Measurements from ENCODE around the gene USP6NL. TPM values are rescaled to one million over a fixed set of nuclear protein-coding genes. Genes with fewer than 3 reads are reported as not detected.

The USP6NL gene
- total and polyA plus RNA-seq, 10 of the 15 experiments (the other 5 are each of a cell fraction or from before 2014, with no cell fraction given) = 4.0 to 27.7 (median 18.2) TPM

DNA sequence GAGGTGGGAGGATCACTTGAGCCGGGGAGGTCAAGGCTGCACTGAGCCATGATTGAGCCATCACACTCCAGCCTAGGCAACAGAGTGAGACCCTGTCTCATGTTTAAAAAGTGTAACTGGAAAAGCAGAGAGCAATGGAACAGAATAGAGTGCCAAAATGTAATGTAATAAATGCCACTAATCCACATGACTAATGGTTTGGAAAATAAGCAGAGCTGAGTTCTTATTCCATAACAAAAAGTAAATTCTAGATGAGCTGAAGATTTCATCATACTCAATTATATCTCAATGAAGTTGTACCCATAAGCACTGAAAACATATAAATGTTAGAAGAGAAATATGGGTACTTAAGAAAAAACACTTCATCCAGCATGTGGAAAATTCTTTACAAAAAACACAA lies 132.6 kb downstream of the USP6NL start:
- Histone ChIP-seq H4K20me1 (ENCODE audit: control insufficient read depth, insufficient read depth) (no peaks in the 10 kb centered on the region), H3K79me2 (ENCODE audit: control insufficient read depth, insufficient read depth, low read length) (no peaks in the 10 kb centered on the region), H2AFZ (ENCODE audit: control insufficient read depth, low read depth, low read length) (no peak overlapping the region), H3K9ac (ENCODE audit: control insufficient read depth, insufficient read depth, low read length) (no peak overlapping the region), H3K27ac (ENCODE audit: control insufficient read depth, insufficient read depth) (no peak overlapping the region), H3K4me2 (ENCODE audit: control insufficient read depth, insufficient read depth) (no peak overlapping the region), H3K36me3 (ENCODE audit: control insufficient read depth in 2 of 2, insufficient read depth in 2 of 2, low read length in 1 of 2) (peaks cover 5 to 26% of the 10 kb centered on the region in 2 experiments; a peak in 3 of 4 replicates), H3K4me3 (no peak overlapping the region), H3K9me3 (replicated peaks; ENCODE audit: control insufficient read depth, insufficient read depth, low read length) (no peaks in the 10 kb centered on the region), H3K27me3 (replicated peaks in 1 of 2; ENCODE audit: control insufficient read depth in 2 of 2, insufficient read depth in 2 of 2, low read length in 1 of 2) (no peaks in the 10 kb centered on the region), H3K4me1 (ENCODE audit: control insufficient read depth, insufficient read depth, low read length) (peaks cover 3% of the 10 kb centered on the region; the same call in 1 of the 2 replicates)
- WGBS (ENCODE audit: insufficient coverage, insufficient replicate concordance, low lambda C conversion rate, missing lambda C conversion rate) = 100% methylated on average over 1 of the region's 1 CpG
- BruUV-seq (replicated peaks) = no TSS peak
- ChIA-PET RAD21 (ENCODE audit: unreplicated experiment) (interaction anchor here (1.2 kb wide), 1 partner anchor 54 kb away, joined by 3 read pairs; no protein-coding TSS in a partner anchor), POLR2A (no interaction called here), SMC1A (ENCODE audit: uncharacterized antibody, unreplicated experiment) (interaction anchor here (1.1 kb wide), 1 partner anchor 11 kb away, joined by 3 read pairs; no protein-coding TSS in a partner anchor), CTCF (interaction anchor here (1.2 kb wide), 1 partner anchor 55 kb away, joined by 5 read pairs; no protein-coding TSS in a partner anchor)
- FAIRE-seq = no peak
- ATAC-seq = no peak
- DNase-seq (ENCODE audit: low read depth, low spot score) = no peak
- in situ Hi-C loops (cut with MboI) (no loop called here), intact Hi-C loops (cut with micrococcal nuclease; ENCODE audit: unreplicated experiment) (loop anchor here (10.0 kb wide), 1 partner anchor 144 kb away; no protein-coding TSS in a partner anchor)
- TF ChIP-seq, protein P1, sequence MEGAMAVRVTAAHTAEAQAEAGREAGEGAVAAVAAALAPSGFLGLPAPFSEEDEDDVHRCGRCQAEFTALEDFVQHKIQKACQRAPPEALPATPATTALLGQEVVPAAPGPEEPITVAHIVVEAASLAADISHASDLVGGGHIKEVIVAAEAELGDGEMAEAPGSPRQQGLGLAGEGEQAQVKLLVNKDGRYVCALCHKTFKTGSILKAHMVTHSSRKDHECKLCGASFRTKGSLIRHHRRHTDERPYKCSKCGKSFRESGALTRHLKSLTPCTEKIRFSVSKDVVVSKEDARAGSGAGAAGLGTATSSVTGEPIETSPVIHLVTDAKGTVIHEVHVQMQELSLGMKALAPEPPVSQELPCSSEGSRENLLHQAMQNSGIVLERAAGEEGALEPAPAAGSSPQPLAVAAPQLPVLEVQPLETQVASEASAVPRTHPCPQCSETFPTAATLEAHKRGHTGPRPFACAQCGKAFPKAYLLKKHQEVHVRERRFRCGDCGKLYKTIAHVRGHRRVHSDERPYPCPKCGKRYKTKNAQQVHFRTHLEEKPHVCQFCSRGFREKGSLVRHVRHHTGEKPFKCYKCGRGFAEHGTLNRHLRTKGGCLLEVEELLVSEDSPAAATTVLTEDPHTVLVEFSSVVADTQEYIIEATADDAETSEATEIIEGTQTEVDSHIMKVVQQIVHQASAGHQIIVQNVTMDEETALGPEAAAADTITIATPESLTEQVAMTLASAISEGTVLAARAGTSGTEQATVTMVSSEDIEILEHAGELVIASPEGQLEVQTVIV (IDR thresholded peaks at IDR 0.05; ENCODE audit: borderline replicate concordance, partially characterized antibody) = no peak
- TF ChIP-seq HDGF (IDR thresholded peaks at IDR 0.05) = no peak
- TF ChIP-seq, protein P2, sequence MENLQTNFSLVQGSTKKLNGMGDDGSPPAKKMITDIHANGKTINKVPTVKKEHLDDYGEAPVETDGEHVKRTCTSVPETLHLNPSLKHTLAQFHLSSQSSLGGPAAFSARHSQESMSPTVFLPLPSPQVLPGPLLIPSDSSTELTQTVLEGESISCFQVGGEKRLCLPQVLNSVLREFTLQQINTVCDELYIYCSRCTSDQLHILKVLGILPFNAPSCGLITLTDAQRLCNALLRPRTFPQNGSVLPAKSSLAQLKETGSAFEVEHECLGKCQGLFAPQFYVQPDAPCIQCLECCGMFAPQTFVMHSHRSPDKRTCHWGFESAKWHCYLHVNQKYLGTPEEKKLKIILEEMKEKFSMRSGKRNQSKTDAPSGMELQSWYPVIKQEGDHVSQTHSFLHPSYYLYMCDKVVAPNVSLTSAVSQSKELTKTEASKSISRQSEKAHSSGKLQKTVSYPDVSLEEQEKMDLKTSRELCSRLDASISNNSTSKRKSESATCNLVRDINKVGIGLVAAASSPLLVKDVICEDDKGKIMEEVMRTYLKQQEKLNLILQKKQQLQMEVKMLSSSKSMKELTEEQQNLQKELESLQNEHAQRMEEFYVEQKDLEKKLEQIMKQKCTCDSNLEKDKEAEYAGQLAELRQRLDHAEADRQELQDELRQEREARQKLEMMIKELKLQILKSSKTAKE (IDR thresholded peaks at IDR 0.05; ENCODE audit: low read depth, poor library complexity, severe bottlenecking) = no peak
- no peak for TF ChIP-seq RFX5 (IDR thresholded peaks at IDR 0.05; ENCODE audit: low read depth, low read length)
- no peak for TF ChIP-seq HCFC1 (IDR thresholded peaks at IDR 0.05; ENCODE audit: low read length)
- no peak for TF ChIP-seq FOXK2 (IDR thresholded peaks at IDR 0.05)
- TF ChIP-seq NR2C1 (IDR thresholded peaks at IDR 0.05) = no peak
- TF ChIP-seq ETV6 (conservative IDR thresholded peaks at IDR 0.05 in 1 of 2, IDR thresholded peaks at IDR 0.05 in 1 of 2; ENCODE audit: borderline replicate concordance in 1 of 2, low read depth in 1 of 2) = no peak
- TF ChIP-seq, protein P3, sequence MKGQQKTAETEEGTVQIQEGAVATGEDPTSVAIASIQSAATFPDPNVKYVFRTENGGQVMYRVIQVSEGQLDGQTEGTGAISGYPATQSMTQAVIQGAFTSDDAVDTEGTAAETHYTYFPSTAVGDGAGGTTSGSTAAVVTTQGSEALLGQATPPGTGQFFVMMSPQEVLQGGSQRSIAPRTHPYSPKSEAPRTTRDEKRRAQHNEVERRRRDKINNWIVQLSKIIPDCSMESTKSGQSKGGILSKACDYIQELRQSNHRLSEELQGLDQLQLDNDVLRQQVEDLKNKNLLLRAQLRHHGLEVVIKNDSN (IDR thresholded peaks at IDR 0.05; ENCODE audit: borderline replicate concordance, extremely low read length, insufficient read depth, low read depth, low read length) = no peak
- TF ChIP-seq, protein P4, sequence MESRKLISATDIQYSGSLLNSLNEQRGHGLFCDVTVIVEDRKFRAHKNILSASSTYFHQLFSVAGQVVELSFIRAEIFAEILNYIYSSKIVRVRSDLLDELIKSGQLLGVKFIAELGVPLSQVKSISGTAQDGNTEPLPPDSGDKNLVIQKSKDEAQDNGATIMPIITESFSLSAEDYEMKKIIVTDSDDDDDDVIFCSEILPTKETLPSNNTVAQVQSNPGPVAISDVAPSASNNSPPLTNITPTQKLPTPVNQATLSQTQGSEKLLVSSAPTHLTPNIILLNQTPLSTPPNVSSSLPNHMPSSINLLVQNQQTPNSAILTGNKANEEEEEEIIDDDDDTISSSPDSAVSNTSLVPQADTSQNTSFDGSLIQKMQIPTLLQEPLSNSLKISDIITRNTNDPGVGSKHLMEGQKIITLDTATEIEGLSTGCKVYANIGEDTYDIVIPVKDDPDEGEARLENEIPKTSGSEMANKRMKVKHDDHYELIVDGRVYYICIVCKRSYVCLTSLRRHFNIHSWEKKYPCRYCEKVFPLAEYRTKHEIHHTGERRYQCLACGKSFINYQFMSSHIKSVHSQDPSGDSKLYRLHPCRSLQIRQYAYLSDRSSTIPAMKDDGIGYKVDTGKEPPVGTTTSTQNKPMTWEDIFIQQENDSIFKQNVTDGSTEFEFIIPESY (IDR thresholded peaks at IDR 0.05) = no peak
- no peak for TF ChIP-seq YY1 (IDR thresholded peaks at IDR 0.05; ENCODE audit: low read depth, low read length)
- TF ChIP-seq BHLHE40 (IDR thresholded peaks at IDR 0.05; ENCODE audit: borderline replicate concordance in 1 of 2, low read depth in 2 of 2, low read length in 1 of 2) = no peak

Measured in GM12878 (cell line).